ENCODE results near the gene CCR8. TPM values are rescaled to one million over a fixed set of nuclear protein-coding genes. Genes with fewer than 3 reads are reported as not detected.

CCR8 gene
- total RNA-seq, 1 donor from 2014 or later = not detected

DNA sequence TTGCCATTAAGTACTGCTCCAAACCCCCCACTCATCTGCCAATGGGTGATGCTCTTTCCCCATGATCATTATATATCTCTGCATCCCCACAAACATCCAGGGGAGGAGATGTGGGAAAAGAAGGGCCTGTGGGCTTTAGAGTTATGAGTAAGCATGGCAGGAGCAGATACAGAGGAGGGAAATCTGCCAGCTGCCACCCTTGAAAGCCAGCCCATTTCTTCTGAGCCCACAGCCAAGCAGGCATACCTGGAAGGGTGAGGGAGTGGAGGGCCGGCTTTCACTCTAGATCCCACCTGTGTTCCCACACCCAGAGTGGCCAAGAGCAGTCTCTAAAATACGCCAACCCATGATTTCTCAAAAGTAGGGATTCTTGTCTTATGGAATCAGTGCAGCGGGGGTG lies 51.9 kb downstream of the CCR8 start:
- no peak overlapping the region for H3K4me3 Mint-ChIP-seq (ENCODE audit: unreplicated experiment)
- peaks cover 12% of the 10 kb centered on the region for H3K4me1 Mint-ChIP-seq (ENCODE audit: low read depth, unreplicated experiment)
- H3K36me3 Mint-ChIP-seq (ENCODE audit: unreplicated experiment) = peaks cover under 1% of the 10 kb centered on the region
- peaks cover 7% of the 10 kb centered on the region for H3K27me3 Mint-ChIP-seq (ENCODE audit: unreplicated experiment)
- no peak overlapping the region for H3K27ac Mint-ChIP-seq (ENCODE audit: unreplicated experiment)
- TF ChIP-seq, protein P1, sequence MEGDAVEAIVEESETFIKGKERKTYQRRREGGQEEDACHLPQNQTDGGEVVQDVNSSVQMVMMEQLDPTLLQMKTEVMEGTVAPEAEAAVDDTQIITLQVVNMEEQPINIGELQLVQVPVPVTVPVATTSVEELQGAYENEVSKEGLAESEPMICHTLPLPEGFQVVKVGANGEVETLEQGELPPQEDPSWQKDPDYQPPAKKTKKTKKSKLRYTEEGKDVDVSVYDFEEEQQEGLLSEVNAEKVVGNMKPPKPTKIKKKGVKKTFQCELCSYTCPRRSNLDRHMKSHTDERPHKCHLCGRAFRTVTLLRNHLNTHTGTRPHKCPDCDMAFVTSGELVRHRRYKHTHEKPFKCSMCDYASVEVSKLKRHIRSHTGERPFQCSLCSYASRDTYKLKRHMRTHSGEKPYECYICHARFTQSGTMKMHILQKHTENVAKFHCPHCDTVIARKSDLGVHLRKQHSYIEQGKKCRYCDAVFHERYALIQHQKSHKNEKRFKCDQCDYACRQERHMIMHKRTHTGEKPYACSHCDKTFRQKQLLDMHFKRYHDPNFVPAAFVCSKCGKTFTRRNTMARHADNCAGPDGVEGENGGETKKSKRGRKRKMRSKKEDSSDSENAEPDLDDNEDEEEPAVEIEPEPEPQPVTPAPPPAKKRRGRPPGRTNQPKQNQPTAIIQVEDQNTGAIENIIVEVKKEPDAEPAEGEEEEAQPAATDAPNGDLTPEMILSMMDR (IDR thresholded peaks at IDR 0.05; ENCODE audit: partially characterized antibody, unreplicated experiment) = no peak
- peaks cover 5% of the 10 kb centered on the region for H3K9me3 Mint-ChIP-seq (ENCODE audit: unreplicated experiment)
- no peak for DNase-seq

Other genes starting within 250 kb of the CCR8 start
- gene GORASP1, start 222.1 kb upstream of the CCR8 start, total RNA-seq (ENCODE audit: unreplicated experiment) = 44.6 TPM
- gene TTC21A, start 222.0 kb upstream of the CCR8 start, total RNA-seq (ENCODE audit: unreplicated experiment) = 7.8 TPM
- gene CSRNP1, start 176.1 kb upstream of the CCR8 start, total RNA-seq (ENCODE audit: unreplicated experiment) = 11.1 TPM
- 0.34 TPM for gene XIRP1, start 137.1 kb upstream of the CCR8 start, total RNA-seq (ENCODE audit: unreplicated experiment)
- not detected for gene CX3CR1, start 49.7 kb upstream of the CCR8 start, total RNA-seq (ENCODE audit: unreplicated experiment)
- 21.1 TPM for gene SLC25A38, start 53.7 kb downstream of the CCR8 start, total RNA-seq (ENCODE audit: unreplicated experiment)
- gene RPSA, start 77.0 kb downstream of the CCR8 start, total RNA-seq (ENCODE audit: unreplicated experiment) = 716 TPM
- not detected for gene MOBP, start 138.0 kb downstream of the CCR8 start, total RNA-seq (ENCODE audit: unreplicated experiment)

All from glutamatergic neuron (in vitro differentiated cells).